ENCODE results near the gene PPP2R3A.

The PPP2R3A gene

GRCh38 chr3:135991621-135992020 lies 26.1 kb downstream of the PPP2R3A start:
- no peak overlapping the region for H2BK5ac ChIP-seq (ENCODE audit: low read depth, low read length, poor library complexity, severe bottlenecking)
- no peak overlapping the region for H3K4ac ChIP-seq (ENCODE audit: low read depth in 1 of 2, low read length in 2 of 2)
- peak overlapping the region; percentile 80 for H3K9ac ChIP-seq (ENCODE audit: low read length)
- H2AK5ac ChIP-seq (ENCODE audit: low read length, severe bottlenecking), result no peak overlapping the region
- no peak overlapping the region for H3K23ac ChIP-seq (ENCODE audit: low read length in 2 of 2)
- WGBS, result 52% methylated on average over 2 of the region's 2 CpGs
- no peak overlapping the region for H2AFZ ChIP-seq (ENCODE audit: low read depth, low read length)
- H3K4me1 ChIP-seq (ENCODE audit: control insufficient read depth, insufficient read depth, low read depth, low read length), result peaks cover 4% of the 10 kb centered on the region
- H3K18ac ChIP-seq (ENCODE audit: low read depth in 1 of 2, low read length in 2 of 2), result peak overlapping the region in 1 of 2 experiments; percentile 24
- H3K27ac ChIP-seq (ENCODE audit: low read length, poor library complexity, severe bottlenecking), result peak overlapping the region; percentile 79
- H4K91ac ChIP-seq (ENCODE audit: low read length), result no peak overlapping the region
- H3K4me3 ChIP-seq (ENCODE audit: insufficient read depth in 1 of 2, low read depth in 1 of 2, low read length in 2 of 2), result no peak overlapping the region
- peaks cover 18% of the 10 kb centered on the region for H3K79me1 ChIP-seq (replicated peaks; ENCODE audit: low read length, poor library complexity, severe bottlenecking)
- no peaks in the 10 kb centered on the region for H3K27me3 ChIP-seq (ENCODE audit: control insufficient read depth in 1 of 2, insufficient read depth in 1 of 2, low read length in 2 of 2)
- H3K4me2 ChIP-seq (ENCODE audit: low read length, poor library complexity, severe bottlenecking), result no peak overlapping the region
- H2BK15ac ChIP-seq (ENCODE audit: low read depth, poor library complexity, severe bottlenecking), result no peak overlapping the region
- H2BK12ac ChIP-seq (ENCODE audit: low read length in 2 of 2), result no peak overlapping the region
- no peak overlapping the region for H3K14ac ChIP-seq (ENCODE audit: low read length in 2 of 2)
- DNase-seq, result no peak
- H3K36me3 ChIP-seq (ENCODE audit: control insufficient read depth in 1 of 2, insufficient read depth in 2 of 2, low read depth in 1 of 2, low read length in 2 of 2), result no peaks in the 10 kb centered on the region
- no peak overlapping the region for H2BK120ac ChIP-seq (ENCODE audit: low read depth, low read length)
- H3K9me3 ChIP-seq (ENCODE audit: control insufficient read depth, low read length), result no peaks in the 10 kb centered on the region
- no peak overlapping the region for H4K8ac ChIP-seq (ENCODE audit: low read length)

- Histone ChIP-seq H2BK12ac (ENCODE audit: low read length in 2 of 2) (no peak overlapping the region), H3K4me3 (ENCODE audit: insufficient read depth in 1 of 2, low read depth in 1 of 2, low read length in 2 of 2) (no peak overlapping the region), H2AFZ (ENCODE audit: low read depth, low read length) (no peak overlapping the region), H3K14ac (ENCODE audit: low read length in 2 of 2) (no peak overlapping the region), H2BK5ac (ENCODE audit: low read depth, low read length, poor library complexity, severe bottlenecking) (no peak overlapping the region), H3K18ac (ENCODE audit: low read depth in 1 of 2, low read length in 2 of 2) (no peak overlapping the region), H3K9ac (ENCODE audit: low read length) (peak overlapping the region; percentile 56), H3K27me3 (ENCODE audit: control insufficient read depth in 1 of 2, insufficient read depth in 1 of 2, low read length in 2 of 2) (no peaks in the 10 kb centered on the region), H3K4me2 (ENCODE audit: low read length, poor library complexity, severe bottlenecking) (no peak overlapping the region), H4K91ac (ENCODE audit: low read length) (no peak overlapping the region), H3K36me3 (ENCODE audit: control insufficient read depth in 1 of 2, insufficient read depth in 2 of 2, low read depth in 1 of 2, low read length in 2 of 2) (no peaks in the 10 kb centered on the region), H3K23ac (ENCODE audit: low read length in 2 of 2) (no peak overlapping the region), H2BK15ac (ENCODE audit: low read depth, poor library complexity, severe bottlenecking) (no peak overlapping the region), H3K27ac (ENCODE audit: low read length, poor library complexity, severe bottlenecking) (peak overlapping the region; percentile 20), H3K4ac (ENCODE audit: low read depth in 1 of 2, low read length in 2 of 2) (no peak overlapping the region), H2BK120ac (ENCODE audit: low read depth, low read length) (no peak overlapping the region), H3K4me1 (ENCODE audit: control insufficient read depth, insufficient read depth, low read depth, low read length) (peaks cover 4% of the 10 kb centered on the region), H4K8ac (ENCODE audit: low read length) (no peak overlapping the region), H3K9me3 (ENCODE audit: control insufficient read depth, low read length) (no peaks in the 10 kb centered on the region), H3K79me1 (replicated peaks; ENCODE audit: low read length, poor library complexity, severe bottlenecking) (peaks cover 20% of the 10 kb centered on the region), H2AK5ac (ENCODE audit: low read length, severe bottlenecking) (no peak overlapping the region)
- DNase-seq, result peak; percentile 72
These were observed 26.5 kb downstream of the PPP2R3A start for GRCh38 chr3:135992072-135992471.

- Histone ChIP-seq H2BK5ac (ENCODE audit: low read depth, low read length, poor library complexity, severe bottlenecking) (no peak overlapping the region), H3K27ac (ENCODE audit: low read length, poor library complexity, severe bottlenecking) (no peak overlapping the region), H4K91ac (ENCODE audit: low read length) (no peak overlapping the region), H2BK120ac (ENCODE audit: low read depth, low read length) (no peak overlapping the region), H2AFZ (ENCODE audit: low read depth, low read length) (no peak overlapping the region), H2AK5ac (ENCODE audit: low read length, severe bottlenecking) (no peak overlapping the region), H3K27me3 (ENCODE audit: control insufficient read depth in 1 of 2, insufficient read depth in 1 of 2, low read length in 2 of 2) (no peaks in the 10 kb centered on the region), H3K4me3 (ENCODE audit: insufficient read depth in 1 of 2, low read depth in 1 of 2, low read length in 2 of 2) (no peak overlapping the region), H3K4me2 (ENCODE audit: low read length, poor library complexity, severe bottlenecking) (no peak overlapping the region), H3K4ac (ENCODE audit: low read depth in 1 of 2, low read length in 2 of 2) (no peak overlapping the region), H2BK12ac (ENCODE audit: low read length in 2 of 2) (no peak overlapping the region), H3K9me3 (ENCODE audit: control insufficient read depth, low read length) (no peaks in the 10 kb centered on the region), H2BK15ac (ENCODE audit: low read depth, poor library complexity, severe bottlenecking) (no peak overlapping the region), H3K18ac (ENCODE audit: low read depth in 1 of 2, low read length in 2 of 2) (no peak overlapping the region), H3K9ac (ENCODE audit: low read length) (no peak overlapping the region), H3K14ac (ENCODE audit: low read length in 2 of 2) (no peak overlapping the region), H4K8ac (ENCODE audit: low read length) (no peak overlapping the region), H3K36me3 (ENCODE audit: control insufficient read depth in 1 of 2, insufficient read depth in 2 of 2, low read depth in 1 of 2, low read length in 2 of 2) (no peaks in the 10 kb centered on the region), H3K4me1 (ENCODE audit: control insufficient read depth, insufficient read depth, low read depth, low read length) (peaks cover 4% of the 10 kb centered on the region), H3K79me1 (replicated peaks; ENCODE audit: low read length, poor library complexity, severe bottlenecking) (peaks cover 20% of the 10 kb centered on the region), H3K23ac (ENCODE audit: low read length in 2 of 2) (no peak overlapping the region)
- no peak for DNase-seq
- WGBS, result 77% methylated on average over 3 of the region's 3 CpGs
These were observed 29.3 kb downstream of the PPP2R3A start for GRCh38 chr3:135994708-135995337.

DNA sequence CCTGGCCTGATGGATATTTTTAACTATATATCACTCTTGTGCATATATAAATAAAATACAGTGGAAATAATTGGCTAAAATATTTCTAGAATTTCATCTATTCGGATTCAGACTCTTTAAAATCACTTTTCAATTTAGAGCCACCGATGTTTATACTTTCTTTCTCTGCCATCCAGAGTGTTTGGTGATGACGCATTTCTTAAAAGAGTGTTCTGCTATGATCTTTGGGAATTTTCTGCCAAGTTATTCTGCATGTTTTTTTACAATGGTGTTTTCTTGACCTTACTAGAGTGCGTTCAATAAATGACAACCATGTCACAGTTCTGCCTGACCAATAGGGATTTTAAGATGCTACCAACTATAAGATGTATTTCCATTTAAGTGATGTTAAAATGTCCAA lies 30.2 kb downstream of the PPP2R3A start:
- H3K23ac ChIP-seq (ENCODE audit: low read length in 2 of 2), result no peak overlapping the region
- H4K91ac ChIP-seq (ENCODE audit: low read length), result no peak overlapping the region
- H2BK5ac ChIP-seq (ENCODE audit: low read depth, low read length, poor library complexity, severe bottlenecking), result no peak overlapping the region
- no peak overlapping the region for H2BK12ac ChIP-seq (ENCODE audit: low read length in 2 of 2)
- no peak overlapping the region for H2AK5ac ChIP-seq (ENCODE audit: low read length, severe bottlenecking)
- H3K14ac ChIP-seq (ENCODE audit: low read length in 2 of 2), result no peak overlapping the region
- 100% methylated on average over 2 of the region's 4 CpGs for WGBS
- no peak overlapping the region for H4K8ac ChIP-seq (ENCODE audit: low read length)
- peaks cover 27% of the 10 kb centered on the region for H3K79me1 ChIP-seq (replicated peaks; ENCODE audit: low read length, poor library complexity, severe bottlenecking)
- H3K27me3 ChIP-seq (ENCODE audit: control insufficient read depth in 1 of 2, insufficient read depth in 1 of 2, low read length in 2 of 2), result no peaks in the 10 kb centered on the region
- DNase-seq, result no peak
- no peak overlapping the region for H2BK15ac ChIP-seq (ENCODE audit: low read depth, poor library complexity, severe bottlenecking)
- peaks cover 3% of the 10 kb centered on the region for H3K4me1 ChIP-seq (ENCODE audit: control insufficient read depth, insufficient read depth, low read depth, low read length)
- no peak overlapping the region for H3K18ac ChIP-seq (ENCODE audit: low read depth in 1 of 2, low read length in 2 of 2)
- H2BK120ac ChIP-seq (ENCODE audit: low read depth, low read length), result no peak overlapping the region
- H2AFZ ChIP-seq (ENCODE audit: low read depth, low read length), result no peak overlapping the region
- H3K36me3 ChIP-seq (ENCODE audit: control insufficient read depth in 1 of 2, insufficient read depth in 2 of 2, low read depth in 1 of 2, low read length in 2 of 2), result no peaks in the 10 kb centered on the region
- no peak overlapping the region for H3K4ac ChIP-seq (ENCODE audit: low read depth in 1 of 2, low read length in 2 of 2)
- H3K4me3 ChIP-seq (ENCODE audit: insufficient read depth in 1 of 2, low read depth in 1 of 2, low read length in 2 of 2), result no peak overlapping the region
- H3K27ac ChIP-seq (ENCODE audit: low read length, poor library complexity, severe bottlenecking), result no peak overlapping the region
- H3K9me3 ChIP-seq (ENCODE audit: control insufficient read depth, low read length), result no peaks in the 10 kb centered on the region
- no peak overlapping the region for H3K4me2 ChIP-seq (ENCODE audit: low read length, poor library complexity, severe bottlenecking)
- no peak overlapping the region for H3K9ac ChIP-seq (ENCODE audit: low read length)

All from mesenchymal stem cell (in vitro differentiated cells and primary cell).